Stimulated activated CD4-positive, alpha-beta T cell treated with anti-CD3 and anti-CD28 coated beads, TNF-alpha, amount 100 ng/mL, for 1 hour (primary cell): Measurements from ENCODE around the gene DIO1.

Source experiments
- DNase-seq, 3 donors: peaks; one replicate each; pipeline ENCODE4 v3.0.0-alpha.2; 2020; ENCODE audit warnings: low read depth in 3 of 3, low spot score in 1 of 3

The DIO1 gene

DNA sequence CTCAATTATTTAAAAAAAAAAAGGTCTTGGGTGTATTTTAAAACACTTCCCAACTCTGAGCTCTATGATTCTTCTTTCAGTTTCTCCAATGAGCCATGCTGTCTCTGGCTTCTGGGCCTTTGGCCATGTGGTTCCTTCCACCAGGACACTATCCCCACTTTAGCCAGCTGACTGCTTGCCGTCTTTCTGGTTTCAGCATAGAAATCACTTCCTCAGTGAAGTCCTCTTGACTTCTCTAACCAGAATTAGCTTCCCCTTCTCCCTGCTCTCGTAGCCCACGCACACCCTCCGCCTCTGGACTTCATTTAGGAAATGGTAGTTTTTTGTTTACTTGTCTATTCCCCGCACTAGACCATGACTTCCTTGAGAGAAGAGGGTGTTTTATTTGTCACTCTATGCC, 1.1 kb upstream of the DIO1 start:
- no peak for DNase-seq

DNA sequence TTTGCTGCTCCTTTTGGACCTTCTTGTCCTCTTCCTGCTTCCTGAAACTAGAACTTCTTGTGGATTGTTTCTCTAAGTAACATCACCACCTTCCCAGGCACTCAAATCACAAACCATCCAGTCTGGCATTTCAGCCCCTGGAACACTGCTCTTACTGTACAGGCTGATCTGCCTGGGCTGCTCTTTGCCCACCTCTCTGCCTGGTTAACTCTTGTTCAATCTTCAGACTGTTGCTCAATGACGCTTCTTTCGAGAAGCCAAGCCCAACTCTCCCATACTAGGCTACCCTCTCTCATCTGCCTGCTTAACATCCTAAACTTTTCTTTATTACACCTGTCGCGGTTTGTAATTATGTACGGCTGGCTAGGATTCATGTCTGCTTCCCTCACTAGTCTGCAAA, 657 bp downstream of the DIO1 start:
- no peak for DNase-seq

GRCh38 chr1:53895421-53895820, 1.4 kb downstream of the DIO1 start:
- DNase-seq, result no peak

DNA sequence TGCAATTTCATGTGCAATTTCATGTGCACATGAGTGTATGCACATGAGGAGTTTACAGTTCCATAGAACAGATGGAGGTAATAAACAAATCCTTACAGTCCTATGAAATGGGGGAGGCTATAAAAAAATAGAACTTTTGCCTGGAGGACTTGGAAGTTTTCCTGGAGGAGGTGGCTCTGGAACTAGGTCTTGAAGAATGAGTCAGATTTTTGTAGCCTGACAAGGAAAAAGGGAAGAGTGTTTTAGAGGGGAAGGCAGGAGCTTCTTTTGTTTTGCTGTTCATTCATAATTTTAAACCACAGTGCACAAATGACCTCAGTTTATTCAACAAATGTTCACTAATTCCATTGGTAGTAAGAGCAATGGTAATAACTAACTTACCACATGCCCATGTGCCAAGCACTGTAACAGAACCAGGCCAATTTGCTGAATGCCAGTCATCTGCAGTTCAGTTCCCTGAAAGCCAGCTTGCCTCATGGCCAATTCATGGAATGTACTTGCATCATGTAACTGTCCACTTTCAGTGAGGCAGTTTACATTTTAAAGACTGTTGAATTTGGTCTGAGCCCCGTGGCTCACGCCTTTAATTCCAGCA, 2.7 kb downstream of the DIO1 start:
- DNase-seq, result no peak

DNA sequence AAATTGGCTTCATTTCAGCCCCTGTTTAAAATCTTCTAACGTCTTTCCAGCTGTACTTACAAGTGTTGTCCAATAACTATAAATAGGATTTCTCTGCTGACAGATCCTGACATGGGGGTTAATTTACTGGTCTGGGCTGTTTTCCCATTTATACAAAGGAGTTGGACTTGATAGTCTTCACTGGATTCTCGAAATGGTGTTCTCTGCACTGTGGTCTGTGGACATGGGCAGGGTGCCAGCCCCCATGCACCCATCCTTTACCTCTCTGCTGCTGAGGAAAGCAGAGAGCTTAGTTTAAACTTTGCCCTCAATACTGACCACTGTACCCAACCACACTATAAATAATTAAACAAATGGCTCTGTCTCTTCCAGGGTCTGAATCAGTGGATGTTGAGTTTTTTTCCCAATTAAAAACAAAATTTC, 5.2 kb downstream of the DIO1 start:
- DNase-seq, result no peak

DNA sequence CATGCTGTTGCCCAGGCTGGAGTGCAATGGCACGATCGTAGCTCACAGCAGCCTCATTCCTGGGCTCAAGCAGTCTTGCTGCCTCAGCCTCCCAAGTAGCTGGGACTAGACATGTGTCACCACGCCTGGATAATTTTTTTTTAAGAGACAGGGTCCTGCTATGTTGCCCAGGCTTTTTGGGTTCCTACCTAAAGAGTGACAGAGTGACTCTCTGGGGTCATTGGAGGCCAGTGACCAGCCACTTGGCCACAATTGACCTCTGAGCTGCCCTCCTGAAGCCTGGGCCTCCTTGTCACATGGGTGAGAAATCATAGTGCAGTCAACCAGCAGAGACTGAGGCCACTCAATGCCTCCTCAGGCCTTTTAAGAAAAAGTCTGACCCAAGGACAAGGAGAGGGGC, 5.7 kb downstream of the DIO1 start:
- no peak for DNase-seq

DNA sequence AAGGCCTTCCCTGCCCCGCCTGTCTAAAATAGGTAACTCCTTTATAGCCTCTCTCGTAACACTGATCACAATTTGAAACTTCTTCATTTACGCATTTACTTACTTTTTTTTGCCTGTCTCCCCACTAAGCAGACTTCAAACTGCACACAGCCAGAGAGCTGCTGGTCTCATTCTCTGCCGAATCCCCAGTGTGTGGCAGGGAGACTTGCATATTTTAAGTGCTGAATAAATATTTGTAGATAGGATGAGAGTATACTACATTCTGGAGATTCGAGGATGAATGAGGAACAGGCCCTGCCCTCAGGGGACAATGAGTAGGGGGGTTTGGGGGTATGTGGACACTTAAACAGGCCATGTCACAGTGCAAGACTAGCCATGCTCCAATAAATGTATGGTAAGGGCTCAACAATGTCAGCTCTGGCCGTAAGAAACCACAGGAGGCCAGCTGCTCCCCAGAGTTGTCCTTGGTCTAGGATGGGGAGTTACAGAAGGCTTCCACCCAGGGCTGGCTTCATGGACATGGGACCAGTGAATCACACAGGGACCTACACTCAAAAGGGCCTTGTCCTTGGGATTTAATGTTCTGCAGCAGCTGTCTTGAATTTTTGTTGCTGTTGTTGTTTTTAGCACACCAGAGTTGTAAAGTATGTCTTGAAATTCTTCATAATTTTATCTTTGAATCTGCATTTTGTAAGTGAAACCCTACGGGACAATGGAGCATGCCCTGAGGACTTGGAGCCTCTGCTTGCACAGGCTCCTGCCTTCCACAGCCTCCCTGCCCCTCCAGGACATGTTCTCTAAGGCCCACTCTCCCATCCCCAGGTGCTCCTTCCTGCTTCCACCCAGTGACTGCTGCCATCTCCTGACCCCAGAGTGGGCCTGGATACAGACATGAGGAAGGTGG, 8.5 kb downstream of the DIO1 start:
- DNase-seq, result no peak

DNA sequence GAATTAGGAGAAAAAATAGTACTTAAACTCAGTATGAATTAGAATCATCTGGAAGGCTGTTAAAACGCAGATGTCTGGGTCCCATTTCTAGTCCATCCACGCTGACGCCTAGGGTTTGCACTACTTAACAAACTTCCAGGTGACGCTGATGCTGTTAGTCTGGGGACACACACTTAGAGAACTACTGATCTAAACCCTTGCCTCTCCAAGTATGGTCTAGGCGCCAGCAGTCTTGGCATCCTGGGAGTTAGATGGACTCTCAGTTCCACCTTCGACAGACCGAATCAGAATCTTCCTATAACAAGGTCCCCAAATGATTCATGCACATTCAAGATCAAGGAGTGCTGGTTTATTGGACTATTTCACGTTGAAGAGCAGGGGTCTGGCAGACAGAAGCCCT, 11.5 kb downstream of the DIO1 start:
- no peak for DNase-seq

GRCh38 chr1:53906121-53906520, 12.1 kb downstream of the DIO1 start:
- no peak for DNase-seq

- no peak for DNase-seq
Observed at GRCh38 chr1:53909946-53910345, 16.0 kb downstream of the DIO1 start.

GRCh38 chr1:53911442-53911841, 17.5 kb downstream of the DIO1 start:
- DNase-seq, result no peak

DNA sequence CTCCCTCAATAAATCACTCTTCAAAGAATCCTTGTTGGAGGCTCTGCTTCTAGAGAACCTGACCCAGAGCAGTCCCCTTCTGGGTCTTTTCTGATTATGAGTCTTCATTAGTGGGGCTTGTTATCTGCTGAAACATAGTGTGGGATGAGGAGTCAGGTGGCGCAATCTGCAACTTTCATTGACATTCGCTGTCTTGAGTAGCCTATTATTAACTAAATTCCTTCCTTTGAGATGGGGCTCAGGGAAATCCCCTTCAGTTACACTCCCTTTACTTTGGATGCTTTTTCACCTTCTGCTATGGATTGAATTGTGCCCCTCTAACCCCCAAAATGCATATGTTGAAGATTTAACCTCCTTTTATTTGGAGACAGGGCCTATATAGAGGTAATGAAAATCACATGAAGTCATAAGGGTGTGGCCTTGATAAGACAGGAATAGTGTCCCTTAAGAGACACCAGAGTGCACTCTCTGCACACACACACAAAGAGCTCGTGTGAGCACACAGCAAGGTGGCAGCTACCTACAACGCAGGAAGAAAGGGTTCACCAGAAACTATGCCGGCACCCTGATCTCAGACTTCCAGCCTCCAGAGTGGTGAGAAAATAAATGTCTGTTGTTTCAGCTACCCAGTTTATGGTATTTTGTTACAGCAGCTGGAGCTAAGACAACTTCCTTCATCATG, 19.5 kb downstream of the DIO1 start:
- no peak for DNase-seq

DNA sequence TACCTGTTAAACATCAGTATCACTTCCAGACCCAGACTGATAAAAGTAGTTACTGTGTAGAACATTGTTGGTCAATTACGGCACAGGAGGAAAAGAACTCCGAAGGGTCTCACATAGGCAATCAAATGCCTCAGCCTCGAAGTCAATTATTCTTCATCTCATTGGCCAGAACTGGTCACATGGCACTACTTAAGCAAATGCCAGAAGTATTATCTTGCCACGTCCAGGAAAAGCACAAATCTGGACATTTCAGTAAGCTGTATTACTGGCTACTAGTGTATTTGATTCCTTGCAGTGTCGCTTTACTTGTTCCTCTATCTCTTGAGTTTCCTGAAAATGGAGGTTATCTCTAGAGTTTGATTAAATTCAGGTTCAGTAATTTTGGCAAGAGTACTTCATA, 24.4 kb downstream of the DIO1 start:
- no peak for DNase-seq

DNA sequence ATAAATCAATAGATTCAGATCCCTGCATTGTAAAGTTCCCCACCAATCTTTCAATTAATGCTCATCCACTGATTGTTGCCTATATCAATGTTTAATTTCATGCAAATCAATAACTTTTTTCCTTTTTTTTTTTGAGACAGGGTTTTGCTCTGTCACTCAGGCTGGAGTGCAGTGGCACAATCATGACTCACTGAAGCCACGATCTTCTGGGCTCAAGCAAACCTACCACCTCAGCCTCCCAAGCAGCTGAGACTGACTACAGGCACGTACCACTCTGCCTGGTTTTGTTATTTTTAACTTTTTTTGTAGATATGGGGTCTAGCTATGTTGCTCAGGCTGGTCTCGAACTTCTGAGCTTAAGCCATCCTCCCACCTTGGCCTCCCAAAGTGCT, 25.7 kb downstream of the DIO1 start:
- DNase-seq, result no peak

DNA sequence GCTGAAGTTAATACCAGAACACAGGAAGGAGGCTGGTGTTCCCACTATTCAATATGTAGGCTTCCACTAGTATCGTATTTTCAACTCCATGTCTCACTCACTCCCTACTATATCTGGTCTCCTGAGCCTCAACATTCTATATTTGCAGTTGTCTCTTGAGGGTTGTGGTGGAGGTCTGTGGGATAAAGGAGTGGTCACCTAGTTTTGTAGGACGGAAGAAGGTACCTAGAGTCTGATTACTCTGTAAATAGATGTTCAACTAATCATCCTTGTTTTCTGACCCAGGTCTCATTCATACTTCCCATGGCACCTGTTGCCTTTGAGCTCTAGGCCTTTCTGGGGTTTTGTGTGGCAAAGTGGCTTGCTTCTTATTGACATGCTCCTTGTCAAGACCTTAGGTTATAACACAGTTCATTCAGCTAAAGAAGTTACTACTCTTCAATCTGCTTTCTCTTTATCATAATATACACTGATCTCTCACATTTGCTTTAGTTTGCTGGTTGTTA, 33.4 kb downstream of the DIO1 start:
- DNase-seq, result no peak

DNA sequence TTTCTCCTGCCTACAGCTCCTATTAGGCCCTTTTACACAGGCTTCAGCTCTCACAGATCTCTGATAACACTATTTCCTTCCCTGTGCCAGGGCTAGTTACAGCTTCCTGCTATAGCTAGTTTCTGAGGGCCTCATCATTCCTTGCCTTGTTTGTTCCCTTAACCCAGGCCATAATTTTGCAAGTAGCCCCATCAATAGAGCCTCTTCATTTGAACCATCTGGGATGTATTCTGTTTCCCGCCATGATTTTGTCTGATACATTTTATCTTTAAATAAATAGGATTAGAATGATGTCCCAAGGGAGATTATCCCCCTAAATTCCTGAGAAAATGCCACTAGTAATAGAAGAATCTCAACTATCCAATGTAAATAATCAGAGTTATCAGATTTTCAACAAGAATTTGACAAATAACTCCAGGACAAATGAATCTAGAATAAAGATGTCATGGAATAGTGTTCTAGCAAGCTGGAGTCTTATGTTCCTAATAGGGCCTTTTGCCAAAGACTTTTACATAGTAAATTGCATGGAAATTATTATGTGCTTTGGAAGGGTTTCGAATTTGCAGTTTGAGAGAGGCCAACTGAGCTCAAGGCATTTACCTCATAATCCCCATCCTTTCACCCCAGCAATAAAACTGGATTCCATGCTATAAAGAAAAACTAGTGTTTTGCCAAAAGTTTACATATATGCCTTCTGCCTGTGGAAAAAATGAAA, 35.4 kb downstream of the DIO1 start:
- DNase-seq, result no peak

GRCh38 chr1:53930932-53931331, 36.9 kb downstream of the DIO1 start:
- DNase-seq, result no peak

GRCh38 chr1:53931523-53931922, 37.5 kb downstream of the DIO1 start:
- DNase-seq, result no peak

DNA sequence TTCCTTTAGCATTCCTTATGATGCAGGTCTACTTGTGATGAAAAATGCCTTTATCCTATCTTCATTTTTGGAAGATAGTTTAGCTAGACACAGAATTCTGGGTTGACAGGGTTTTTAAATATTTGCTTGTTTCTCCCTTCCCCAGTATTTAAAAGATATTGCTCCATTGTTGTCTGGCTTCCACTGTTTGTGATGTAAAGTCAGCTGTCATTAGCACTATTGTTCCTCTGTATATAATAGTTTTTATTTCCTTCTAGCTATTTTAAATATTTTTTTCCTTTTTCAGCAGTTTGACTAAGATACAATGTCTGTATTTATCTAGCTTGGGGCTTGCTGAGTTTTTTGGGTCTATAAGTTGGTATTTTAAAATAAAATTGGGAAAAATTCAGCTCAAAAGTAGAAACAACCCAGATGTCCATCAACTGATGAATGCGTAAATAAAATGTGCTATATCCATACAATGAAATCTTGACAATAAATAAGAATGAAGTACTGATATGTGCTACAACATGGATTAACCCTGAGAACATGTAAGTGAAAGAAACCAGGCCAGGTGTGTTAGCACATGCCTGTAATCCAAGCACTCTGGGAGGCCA, 40.3 kb downstream of the DIO1 start:
- no peak for DNase-seq

DNA sequence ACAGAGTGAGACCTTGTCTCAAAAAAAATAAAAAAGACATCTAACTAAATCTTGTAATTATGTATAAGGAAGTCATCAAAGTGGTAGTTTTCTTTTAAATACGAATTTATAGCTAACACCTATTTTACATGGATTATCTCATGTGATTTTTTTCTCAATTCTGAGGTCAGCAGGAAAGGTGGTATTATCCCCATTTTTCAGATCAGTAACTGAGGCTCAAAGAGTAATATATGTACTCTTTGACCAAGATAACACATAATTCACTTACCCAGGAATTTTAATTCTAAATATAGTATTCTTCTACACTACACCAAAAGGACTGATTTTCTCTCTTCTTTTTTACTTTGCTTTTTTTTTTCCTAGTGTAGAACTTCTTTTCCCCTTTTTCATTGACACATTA, 42.4 kb downstream of the DIO1 start:
- no peak for DNase-seq
